NCI-H2196 (cell line): ENCODE results near the gene DISP2.

Source experiments
- DNase-seq: peaks from one replicate; lab custom pipeline; 2025; ENCODE audit not compliant: unreplicated experiment; lab: John Stamatoyannopoulos, UW

Gene DISP2

DNA sequence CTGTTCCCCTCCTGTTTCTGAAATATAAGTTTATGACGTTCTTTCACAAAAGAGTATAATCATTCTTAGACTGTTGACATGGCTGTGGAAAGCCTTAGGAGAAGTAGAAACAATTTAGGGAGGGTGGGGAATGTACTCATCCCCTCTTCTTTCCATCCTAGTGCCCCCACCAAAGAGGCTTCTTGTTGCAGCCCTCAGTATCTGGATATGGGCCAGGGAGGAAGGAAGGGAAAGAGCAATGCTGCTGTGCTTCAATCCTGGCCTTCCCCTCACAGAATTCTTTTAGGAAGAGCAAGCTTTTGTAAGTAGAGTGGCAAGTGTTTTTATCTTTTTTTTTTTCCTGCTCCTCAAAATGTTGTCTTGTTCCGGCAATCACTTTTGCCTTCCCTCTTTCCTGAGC lies 32.8 kb upstream of the DISP2 start:
- DNase-seq: no peak

DNA sequence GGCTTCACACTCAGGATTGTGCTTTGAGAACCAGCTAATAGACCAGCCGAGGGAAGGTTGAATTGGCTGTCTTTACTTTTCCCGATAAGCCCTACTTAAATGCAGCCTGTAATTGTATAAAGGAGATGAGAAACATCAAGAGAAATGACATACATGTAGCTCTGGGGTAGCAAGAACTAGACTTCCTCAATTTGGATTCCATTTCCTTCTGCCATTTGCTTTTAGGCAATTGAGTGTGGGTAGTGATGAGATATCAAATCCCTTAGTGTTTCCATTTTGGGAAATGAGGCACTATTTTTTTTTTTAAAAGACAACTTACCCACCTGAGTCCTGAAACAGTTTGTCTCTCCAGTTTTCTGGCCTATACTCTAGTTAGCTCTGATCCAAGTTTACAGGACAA lies 32.3 kb upstream of the DISP2 start:
- no peak for DNase-seq

DNA sequence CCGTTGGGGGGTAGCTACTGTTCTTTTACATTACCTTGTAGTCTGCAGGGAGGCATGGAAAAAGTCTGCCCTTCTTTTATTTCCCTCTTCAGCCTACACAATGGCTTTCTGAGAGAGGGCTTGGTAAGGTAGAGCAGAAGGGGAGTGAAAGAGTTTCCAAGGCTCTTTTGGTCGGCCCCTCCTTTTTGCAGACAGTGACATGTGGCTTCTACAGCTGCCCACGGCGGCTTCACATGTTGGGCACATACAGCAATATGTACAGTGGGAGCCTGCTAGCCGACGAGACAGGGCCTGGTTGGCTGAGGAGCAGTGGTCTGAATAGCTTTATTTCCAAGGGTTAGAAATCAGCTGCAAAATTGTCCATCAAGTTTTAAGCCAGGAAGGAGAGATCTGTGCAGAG lies 30.6 kb upstream of the DISP2 start:
- no peak for DNase-seq

DNA sequence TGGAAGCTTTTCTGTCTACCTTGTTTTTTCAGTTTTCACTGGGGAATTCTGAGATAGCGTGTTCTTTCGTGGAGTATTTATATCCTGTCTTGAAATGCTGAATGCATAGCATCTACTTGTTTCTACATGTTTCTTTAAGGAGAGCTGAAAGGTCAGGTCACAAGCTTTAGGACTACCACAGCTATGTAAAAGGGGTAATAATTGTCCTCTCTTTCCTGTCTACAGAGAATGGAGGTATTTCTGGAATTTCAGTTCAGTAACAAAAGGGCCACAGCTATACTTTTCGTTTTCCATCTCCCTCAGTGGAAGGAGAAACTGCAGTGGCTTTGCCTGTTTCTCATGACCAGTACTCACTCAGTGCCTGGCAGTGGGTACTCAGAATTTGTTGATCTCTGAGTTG lies 29.8 kb upstream of the DISP2 start:
- DNase-seq: no peak

DNA sequence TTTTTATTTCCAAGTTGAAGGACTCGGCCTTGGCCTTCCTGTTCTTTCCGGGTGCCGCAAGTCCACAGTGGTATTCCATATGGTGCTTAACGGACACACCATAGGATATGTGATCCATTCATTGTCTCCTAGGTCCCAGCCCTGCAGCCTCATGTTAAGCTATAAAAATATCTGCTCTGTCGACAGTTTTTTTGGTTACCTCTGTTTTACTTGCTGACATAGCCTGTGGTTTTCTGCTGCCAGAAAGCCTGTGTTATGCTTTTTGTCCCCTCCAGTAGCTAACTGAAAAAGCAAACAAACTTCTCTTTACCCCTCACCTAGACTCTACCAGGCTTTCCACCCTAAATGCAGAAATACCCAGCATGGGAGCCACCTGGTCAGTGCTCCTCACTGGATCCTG lies 29.3 kb upstream of the DISP2 start:
- DNase-seq: no peak

DNA sequence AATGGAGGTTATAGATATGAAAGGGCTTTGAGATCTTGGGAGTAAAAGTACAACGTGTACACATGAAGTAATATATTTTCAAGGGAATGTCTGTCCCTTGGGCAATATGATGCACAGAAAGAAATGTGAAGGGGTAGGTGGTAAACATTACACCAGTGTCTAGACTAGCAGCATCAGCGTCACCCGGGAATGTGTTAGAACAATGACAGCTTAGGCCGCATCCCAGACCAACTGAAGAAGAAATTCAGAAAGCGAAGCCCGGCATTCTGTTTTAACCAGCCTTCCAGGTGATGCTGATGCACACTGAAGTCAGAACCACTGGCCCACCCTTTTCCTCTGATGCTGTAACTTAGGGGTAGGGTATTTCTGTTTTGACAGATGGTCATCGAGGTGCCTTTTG lies 28.2 kb upstream of the DISP2 start:
- DNase-seq: no peak

DNA sequence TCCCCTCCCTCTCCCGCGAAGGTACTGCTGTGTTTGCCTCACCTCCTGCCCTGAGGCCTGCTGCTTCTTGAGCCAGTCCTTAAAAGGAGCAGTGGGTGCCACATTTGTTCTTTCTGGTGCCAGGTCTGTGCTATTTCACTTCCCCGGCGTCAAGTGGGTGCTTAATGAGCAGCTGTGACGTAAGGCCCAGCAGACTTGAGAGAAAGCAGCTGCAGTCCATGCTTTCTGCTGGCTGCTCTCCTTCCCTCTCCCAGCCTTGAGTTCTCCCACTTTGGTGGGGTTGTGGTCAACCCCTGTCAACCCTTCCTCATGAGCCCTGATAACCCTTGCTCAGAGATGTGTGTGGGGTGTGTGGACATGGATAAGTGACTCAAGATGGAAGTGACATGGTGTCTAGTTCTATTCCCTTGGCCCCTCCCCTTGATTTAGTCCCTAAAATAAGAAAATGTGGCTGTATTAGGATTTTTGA lies 27.6 kb upstream of the DISP2 start:
- DNase-seq: peak; percentile 40

DNA sequence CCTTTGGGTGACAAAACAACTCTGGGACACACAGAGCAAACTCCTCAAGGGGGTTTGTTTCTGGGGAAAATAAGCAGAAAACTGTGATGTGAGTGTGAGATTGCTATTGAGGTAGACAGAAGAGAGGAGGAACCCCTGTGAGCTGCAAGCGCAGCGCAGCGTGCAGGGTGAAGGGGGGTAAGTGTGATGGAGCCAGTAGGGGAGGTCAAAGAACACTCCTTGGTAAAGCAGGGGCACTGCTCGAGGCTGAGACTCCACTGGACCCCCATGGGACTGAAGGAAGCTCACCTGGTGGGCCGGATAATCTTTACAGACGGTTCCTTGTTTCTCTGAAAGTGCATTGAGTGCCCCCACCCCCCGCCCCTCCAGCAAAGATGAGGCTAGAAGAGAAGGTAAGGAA lies 27.0 kb upstream of the DISP2 start:
- DNase-seq: no peak

DNA sequence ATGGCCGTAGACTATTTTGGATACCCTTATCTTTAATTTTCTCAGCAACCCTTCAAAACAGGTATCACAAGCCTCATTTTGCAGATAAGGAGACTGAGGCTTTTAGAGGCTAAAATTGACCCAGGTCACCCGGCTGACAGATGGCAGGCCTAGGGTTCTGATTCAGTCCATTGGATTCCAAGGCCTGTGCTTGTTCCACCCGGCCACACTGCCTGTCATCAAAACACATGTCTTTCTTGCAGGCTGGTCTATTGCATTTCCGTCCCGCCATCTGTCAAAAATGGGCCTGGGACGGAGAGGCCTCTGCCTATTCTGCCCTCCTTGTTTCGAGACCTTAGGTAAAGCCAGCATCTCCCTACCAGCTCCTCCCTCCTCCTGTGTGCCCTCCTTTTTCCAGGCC lies 26.4 kb upstream of the DISP2 start:
- DNase-seq: no peak

DNA sequence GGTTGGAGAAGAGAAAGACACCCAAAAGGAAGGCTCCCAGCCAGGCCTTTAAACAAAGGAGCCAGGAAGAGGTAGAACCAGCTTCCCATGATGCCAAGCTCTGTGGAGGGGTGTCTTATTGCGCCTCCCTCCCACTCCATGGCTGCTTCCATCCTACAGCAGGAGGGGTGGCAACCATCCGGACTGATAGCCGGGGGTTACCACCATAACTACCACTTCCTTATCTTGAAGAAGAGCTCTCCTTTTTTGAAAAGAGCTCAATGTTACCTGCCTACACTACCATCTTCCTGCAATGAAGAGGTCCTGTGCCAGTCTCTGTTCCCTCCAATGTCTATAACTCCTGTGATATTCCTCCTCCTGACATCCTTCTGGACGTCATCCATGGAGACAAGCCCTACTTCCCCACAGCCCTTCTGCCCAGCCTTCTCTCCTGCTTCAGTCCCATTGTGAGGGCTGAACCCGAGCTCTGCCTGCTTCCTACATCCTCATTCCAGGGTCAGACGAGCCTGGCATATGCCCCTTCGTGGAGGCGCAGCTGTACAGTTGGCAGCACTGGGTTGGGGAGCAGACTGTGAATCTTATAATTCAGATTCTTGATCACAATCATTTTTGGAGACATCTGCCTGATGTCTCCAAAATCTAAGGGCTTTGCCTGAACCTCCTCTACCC lies 25.8 kb upstream of the DISP2 start:
- DNase-seq: no peak

DNA sequence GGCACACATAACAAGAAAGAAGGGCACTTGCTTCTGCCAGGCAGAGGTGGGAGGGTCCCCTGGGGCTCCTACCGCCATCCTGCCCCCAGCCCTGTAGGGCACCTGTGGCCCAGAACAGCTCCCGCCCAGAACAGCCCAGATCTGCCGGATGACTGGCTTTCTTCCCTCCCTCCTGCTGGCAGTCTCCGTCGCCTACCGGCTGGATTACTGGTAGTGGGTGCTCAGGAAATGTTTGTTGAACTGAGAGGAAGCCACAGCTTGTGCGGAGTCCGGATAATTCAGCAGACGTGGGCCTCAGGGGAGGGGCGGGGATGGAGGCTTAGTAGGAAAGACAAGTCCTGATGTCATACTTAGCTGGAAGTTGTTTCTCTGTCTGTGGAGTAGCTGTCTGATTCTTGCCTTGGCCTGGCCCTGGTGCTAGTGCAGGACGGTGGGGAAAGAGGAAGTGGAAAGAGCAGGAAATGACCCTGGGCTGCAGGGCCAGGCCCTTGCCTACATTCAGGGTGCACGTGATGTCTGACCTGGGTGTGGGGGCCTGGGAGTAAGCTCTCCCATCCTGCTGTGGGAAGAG lies 24.0 kb upstream of the DISP2 start:
- DNase-seq: no peak

DNA sequence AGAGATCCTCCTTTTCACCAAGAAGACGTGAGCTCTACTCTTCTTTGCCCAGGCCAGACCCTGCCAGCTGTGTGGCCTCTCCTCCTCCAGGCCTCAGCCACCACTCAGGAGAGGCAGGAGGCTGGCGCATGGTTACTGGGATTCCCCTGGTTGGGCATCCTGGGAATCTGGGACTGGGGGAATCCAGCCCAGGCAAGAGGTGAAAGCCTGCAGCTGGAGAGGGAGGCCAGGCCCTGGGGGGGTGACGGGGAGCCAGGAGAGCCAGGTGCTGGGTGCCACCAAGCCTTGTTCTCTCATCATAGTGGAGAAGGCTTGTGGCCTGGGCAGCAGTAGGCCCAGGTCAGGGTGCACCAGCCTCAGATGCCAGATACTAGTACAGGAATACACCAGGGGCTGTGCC lies 23.5 kb upstream of the DISP2 start:
- no peak for DNase-seq

DNA sequence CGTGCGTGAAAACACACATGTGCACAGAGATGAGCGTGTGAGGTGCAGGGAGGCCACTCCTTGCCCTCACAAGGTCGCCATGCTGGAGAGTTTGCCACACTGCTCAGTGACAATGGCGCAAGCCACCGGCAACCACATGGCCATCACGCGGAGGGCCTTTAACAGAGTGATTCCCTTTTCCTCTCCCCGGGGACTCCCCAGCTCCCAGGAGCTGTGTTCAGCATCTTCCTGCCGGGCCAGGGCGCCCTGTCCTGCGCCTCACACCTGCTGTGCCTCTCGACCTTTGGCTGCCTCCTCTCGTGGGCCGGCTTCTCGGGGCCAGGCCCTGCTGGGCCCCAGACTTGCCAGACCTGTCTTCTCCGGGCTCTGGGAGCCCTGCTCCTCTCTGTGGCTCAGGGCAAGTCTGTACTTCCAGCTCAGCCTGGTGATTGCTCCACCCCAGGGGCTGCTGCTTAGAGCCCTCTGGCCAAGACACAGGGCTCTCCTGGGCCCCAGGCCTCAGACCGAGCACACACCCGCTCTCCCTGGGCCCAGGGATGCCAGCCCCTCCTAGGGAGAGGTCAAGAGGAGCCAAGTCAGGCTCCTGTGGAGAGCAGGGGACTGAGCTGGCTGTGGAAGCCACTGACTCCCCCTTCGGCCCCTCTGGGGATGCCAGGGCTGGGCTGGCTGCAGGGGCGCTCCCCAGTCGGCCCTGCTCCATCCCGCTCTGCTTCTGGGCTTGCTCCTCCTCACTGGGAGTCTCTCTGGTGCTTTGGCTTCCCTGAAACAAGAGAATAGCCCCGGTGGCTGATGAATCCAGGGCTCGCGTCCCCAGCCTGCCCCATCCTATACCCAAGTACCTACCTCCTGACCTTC lies 22.9 kb upstream of the DISP2 start:
- no peak for DNase-seq

DNA sequence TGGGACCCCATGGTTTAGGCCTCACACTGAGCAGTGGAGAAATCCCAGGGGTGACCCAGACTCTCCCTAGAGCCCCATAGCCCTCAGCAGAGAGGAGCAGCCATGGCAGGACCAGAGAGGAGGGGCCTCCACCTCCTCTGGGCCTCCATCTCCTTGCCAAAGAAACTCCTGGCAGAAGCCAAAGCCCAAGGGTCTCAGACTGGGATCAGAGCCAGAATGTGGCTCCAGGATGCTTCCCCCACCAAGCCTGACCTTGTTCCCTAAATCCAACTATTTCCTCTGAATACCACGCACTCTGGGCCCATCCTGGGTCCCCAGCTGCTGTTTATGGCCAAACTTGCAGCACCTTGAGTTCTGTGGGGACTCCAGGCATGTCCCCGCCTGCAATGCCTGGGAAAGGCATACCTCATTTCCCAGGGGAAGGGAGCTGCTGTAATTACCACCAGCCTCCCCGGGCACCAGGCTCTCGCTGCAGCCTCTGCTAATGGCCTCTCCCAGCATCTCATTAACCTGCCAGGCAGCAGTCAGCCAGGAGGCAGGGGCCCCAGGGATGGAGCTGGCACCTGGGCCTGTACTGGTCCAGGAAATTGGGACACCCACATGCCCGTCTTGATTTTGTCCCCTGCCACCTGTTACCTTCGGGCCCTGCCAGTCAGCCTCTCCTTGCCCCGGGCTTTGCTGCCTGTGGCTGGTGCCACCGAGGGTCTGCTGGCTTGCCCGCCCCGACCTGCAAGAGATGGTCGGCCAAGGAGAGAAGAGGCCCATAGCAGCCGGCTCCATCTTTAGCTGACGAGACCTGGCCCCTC lies 21.9 kb upstream of the DISP2 start:
- no peak for DNase-seq

DNA sequence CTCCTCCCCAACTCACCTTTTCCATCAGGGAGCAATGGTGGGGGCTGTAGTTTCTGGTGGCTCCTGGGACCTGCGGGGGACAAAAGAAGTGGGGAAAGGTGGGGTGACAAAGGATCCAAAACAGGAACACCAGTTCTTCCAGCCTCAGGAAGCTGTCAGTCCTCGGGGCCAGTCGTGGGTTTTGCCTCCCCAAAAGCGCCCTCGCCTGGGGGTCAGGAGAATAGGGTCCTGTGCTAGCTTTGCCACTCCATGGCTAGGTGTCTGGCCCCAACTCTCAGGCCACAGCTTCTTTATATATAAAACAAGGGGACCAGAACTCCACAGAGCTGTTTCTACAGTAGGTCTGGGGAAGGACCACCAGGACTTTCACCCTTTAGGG lies 21.3 kb upstream of the DISP2 start:
- DNase-seq: no peak

DNA sequence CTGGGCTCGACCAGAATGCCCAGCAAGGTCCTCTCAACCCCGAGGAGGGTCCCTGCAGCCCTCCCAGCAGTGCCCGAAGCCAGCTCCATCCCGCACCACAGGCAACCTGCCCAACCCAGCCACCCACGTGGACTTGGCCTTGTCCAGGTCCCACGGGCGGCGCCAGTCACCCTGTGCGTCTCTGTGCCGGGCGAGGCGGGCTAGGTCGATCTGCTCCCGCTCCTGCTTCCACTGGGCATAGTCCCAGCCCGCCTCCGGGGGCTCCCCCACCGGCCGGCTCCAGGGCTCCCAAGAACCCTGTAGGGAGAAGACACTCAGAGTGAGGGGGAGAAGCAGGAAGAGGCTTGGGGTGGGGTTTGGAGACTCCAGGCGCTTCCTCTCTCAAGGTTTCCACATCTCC lies 20.4 kb upstream of the DISP2 start:
- DNase-seq: no peak

DNA sequence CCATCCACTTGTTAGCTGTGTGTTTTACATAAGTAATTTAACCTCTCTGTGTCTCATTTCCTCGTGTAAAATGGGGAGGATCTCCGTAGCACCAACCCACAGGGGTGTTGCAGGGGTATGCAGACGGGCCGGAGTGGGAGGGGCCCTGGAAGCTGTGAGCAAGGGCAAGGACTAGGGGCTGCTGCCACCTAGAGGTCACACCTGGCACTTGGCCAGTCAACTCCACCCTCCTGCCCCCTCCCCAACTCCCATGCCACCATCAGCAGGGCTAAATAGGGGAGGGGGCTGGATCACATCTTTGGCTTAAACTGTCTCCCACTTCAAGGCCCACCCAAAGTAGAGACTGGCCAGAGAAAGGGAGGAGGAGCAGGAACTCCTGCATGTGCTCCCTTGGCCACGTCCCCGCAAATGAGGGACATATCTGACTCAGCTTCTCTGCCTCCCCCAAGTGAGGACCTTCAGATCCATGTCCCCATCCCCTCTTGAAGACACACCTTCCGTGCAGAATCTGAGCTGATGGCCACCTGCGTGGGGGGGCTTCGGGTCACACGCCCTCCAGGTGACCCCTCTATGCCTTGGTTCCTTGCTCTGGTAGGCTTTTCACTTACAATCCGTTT lies 19.9 kb upstream of the DISP2 start:
- DNase-seq: peak; percentile 29

DNA sequence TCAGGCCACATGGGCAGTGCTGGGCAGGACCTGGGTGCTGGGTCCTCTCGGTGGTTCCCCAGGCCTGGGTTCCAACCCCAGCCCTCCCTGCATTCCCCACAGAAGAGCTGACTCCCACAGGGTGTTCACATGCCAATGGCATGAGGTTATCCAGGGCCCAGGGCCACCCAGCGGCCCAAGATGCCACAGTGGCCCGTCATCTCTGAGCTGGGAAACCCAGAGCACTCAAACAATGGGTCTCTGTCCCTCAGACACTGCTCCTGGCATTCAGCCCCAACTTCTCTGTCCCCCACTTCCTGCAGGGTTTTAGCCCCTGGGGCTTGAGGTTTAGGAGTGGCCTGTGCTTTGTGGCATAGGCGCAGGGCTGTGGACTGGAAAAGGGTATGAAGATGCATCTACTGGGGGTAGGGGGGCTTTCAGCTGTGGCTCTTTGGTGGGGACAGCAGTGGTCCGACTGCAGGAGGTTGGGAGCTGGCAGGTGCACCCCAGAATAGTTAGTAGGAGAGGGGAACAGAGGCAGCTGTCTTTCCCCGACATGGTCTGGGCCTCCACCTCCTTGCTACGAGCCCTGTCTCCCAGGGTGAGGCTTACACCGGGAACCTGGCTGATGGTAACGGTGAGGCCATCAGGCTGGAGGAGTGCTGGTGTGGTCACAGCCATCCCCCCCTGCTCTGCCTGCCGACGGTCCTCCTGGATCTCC lies 18.9 kb upstream of the DISP2 start:
- peak; percentile 2 for DNase-seq

DNA sequence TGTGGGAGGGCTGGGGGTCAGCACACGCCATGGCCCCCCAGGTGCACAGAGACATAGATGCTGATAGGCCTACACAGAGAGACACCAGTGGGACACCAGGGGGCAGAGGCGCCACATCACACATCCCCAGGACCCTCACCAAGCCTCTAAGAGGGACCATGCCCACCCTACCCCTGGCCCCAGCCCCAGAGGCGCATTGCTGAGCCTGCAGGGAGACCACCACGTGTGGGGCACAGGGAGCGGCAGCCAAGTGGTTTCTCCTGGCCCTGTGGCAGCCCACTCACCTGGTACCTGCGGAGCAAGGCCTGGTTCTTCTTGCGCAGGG lies 18.4 kb upstream of the DISP2 start:
- no peak for DNase-seq

DNA sequence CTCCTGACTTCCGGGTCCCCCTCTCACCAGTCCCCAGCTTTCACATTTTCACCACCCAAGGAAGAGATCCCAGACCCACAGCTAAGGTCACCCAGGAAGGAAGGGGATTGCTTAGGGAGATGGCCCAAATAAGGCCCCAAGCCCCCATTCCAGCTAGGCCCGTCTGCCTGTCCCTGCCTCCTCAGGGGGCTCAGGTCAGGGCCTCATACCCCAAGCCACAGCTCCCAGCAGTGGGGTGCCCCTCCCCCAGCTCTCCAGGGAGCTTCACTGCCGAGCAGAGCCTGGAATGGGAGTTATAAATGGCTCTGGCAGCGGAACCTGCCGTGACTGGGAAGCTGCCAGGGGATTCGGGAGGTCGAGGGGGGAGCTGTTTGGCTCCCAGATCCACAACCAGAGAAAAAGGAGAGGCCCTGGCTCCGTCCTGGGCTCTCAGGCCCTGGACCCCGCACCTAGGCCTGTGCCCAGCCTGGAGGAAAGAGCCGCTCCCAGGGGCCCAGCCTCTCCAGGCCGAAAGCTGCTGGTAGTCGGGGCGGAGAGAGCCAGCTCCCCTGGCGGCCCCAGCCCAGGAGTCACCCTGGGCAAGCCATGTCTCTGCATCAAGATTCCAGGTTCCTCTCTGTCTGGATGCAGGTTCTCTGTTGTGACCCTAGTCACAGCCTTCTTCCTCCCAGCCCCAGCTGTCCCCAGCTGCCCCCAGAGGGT lies 17.8 kb upstream of the DISP2 start:
- DNase-seq: no peak
